Measurements from ENCODE around the gene COL4A4.

Gene COL4A4

DNA sequence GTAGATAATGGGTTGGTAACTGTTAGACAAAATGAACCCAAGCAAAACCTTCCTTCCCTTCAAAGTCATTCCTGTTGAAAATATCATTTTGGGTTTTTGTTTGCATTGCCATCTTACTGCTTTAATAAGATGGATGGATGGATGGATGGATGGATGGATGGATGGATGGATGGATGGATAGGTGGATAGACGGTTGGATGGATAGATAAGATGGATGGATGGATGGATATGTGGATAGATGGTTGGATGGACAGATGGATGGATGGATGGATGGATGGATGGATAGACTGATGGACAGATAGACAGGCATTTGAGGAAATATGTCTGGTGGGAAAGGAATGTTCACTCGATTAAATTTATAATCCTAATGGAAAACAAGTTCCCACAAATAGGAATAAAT is 133.2 kb downstream of the COL4A4 start:
- H3K27ac ChIP-seq, result no peak overlapping the region
- TF ChIP-seq, protein P1, sequence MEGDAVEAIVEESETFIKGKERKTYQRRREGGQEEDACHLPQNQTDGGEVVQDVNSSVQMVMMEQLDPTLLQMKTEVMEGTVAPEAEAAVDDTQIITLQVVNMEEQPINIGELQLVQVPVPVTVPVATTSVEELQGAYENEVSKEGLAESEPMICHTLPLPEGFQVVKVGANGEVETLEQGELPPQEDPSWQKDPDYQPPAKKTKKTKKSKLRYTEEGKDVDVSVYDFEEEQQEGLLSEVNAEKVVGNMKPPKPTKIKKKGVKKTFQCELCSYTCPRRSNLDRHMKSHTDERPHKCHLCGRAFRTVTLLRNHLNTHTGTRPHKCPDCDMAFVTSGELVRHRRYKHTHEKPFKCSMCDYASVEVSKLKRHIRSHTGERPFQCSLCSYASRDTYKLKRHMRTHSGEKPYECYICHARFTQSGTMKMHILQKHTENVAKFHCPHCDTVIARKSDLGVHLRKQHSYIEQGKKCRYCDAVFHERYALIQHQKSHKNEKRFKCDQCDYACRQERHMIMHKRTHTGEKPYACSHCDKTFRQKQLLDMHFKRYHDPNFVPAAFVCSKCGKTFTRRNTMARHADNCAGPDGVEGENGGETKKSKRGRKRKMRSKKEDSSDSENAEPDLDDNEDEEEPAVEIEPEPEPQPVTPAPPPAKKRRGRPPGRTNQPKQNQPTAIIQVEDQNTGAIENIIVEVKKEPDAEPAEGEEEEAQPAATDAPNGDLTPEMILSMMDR (IDR thresholded peaks at IDR 0.05), result no peak
- TF ChIP-seq ZFX (IDR thresholded peaks at IDR 0.05; ENCODE audit: borderline replicate concordance), result no peak

DNA sequence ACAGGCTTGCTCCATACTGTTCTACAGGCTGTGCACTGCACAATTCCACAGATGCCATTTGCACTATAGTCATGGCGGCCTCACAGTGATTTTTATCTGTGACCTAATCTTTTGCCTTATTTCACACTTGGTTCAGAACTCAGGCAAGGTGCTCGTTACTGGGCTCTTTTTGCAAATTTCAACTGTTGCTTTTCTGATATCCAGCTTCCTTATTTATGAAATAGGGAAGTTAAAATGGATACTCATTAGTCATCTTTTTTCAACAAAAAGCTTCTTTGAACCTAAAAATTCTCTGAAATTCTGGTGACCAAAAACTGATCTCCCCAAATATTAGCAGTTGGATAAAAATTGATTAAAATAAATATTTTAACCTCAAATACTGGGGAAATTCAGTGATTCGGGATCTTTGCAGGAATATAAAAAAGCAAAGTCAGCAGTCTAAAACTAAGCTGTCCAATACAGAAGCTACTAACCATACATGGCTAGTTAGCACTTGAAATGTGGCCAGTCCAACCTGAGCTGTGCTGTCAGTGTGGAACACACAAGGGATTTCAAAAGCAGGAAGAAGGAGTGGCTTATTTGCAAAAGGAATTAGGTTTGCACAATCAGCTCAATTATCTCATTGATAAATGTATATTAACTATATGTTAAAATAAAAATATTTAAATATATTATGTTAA is 134.4 kb downstream of the COL4A4 start:
- H3K27ac ChIP-seq, result no peak overlapping the region
- TF ChIP-seq ZFX (IDR thresholded peaks at IDR 0.05; ENCODE audit: borderline replicate concordance), result no peak
- TF ChIP-seq, protein P1 (IDR thresholded peaks at IDR 0.05), result no peak

DNA sequence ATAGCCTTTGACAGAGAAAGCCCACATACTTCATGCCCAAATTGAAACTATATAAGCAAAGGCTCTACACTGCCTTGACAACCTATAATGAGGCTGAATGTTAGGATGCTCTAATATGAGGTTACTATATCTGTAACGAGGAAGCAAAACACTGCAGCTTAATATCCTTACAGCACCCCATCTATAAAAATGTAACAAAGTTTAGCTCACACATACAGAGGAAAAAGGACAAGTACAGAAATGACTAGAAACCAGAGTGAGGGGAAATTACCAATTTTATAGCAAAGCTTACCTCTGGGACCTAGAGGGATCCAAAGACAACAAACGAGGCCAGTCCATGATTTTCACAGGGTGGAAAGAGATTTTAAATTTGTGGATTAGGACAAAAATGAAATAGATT is 138.5 kb downstream of the COL4A4 start:
- H3K27ac ChIP-seq, result no peak overlapping the region
- TF ChIP-seq, protein P1 (IDR thresholded peaks at IDR 0.05), result no peak
- no peak for TF ChIP-seq ZFX (IDR thresholded peaks at IDR 0.05; ENCODE audit: borderline replicate concordance)

DNA sequence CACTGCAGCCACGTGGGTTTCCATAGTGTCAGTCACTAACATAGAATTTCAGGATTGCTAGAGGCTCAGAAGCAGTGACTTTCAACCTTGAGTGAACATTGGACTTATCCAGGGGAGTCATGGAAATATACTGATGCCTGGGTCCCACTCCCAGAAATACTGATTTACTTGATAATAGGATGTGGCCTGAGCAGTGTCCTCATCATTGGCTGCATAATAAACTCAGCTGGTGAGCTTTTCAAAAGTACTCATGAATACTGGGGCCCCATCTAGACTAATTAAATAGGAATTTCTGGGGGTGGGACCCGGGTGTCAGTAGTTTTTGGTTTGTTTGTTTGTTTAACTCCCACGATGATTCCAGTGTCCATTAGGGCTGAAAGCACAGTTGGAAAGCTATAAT is 141.4 kb downstream of the COL4A4 start:
- H3K27ac ChIP-seq, result no peak overlapping the region
- TF ChIP-seq, protein P1 (IDR thresholded peaks at IDR 0.05), result no peak
- TF ChIP-seq ZFX (IDR thresholded peaks at IDR 0.05; ENCODE audit: borderline replicate concordance), result no peak

DNA sequence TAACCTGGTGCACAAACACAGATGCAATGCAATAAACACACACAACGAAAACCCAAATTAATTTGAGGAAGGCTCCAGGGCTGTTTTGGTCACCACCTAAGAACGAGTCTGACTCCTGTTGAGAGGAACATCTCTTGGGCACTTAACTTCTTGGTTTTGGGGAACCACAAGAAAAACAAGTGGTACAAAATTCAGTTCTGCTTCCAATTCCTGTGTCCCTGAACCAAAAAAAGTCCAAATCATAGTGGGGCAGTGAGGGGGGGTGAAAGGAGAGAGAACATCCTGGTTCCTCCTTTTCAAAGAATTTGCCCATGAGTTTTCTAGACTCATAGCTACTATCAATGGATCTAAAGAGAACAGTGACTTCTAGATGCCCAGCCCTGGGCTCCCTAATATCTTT is 143.6 kb downstream of the COL4A4 start:
- TF ChIP-seq, protein P1 (IDR thresholded peaks at IDR 0.05), result no peak
- no peak for TF ChIP-seq ZFX (IDR thresholded peaks at IDR 0.05; ENCODE audit: borderline replicate concordance)

DNA sequence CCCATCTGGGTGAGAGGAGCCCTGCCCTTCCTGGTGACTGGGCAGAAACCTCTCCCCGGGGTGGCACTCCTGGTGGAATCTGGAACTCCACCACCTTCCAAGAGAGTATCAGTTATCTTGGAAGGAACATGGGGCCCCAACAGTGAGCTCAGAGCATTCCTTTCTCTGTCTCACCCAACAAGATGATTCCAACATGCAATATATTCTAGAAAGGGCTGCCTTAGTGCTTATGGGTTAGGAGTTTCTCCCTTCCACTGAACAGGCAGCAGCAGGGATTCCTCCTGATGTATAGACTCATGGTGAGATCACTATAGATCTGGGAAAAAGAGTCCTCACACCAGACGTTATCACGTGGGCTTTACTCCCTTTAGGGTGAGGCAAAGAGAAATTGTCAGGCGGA is 147.1 kb downstream of the COL4A4 start:
- H3K27ac ChIP-seq, result no peak overlapping the region
- TF ChIP-seq, protein P1 (IDR thresholded peaks at IDR 0.05), result no peak
- TF ChIP-seq ZFX (IDR thresholded peaks at IDR 0.05; ENCODE audit: borderline replicate concordance), result no peak

More for the DNA sequence above, 143.6 kb downstream of the COL4A4 start:
- H3K27ac ChIP-seq, result no peak overlapping the region

DNA sequence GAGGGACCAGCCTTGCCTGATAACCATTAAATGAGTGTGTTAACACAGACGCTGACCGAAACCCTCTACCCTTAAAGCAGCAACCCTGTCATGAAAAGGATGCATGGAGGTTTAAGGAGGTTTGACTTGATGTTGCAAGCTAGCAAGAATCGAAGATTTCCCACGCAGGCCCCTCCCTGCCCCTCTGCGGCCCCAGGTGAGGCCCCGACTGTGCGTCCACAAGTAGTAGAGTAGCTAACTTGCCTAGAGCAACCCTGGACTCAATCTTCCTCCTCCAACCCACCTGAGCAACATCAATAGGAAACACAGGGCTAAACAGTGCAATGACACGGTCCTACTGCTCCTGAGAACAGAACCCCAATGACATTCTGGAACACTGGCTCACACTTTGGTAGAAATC is 150.1 kb downstream of the COL4A4 start:
- TF ChIP-seq, protein P1 (IDR thresholded peaks at IDR 0.05), result no peak
- TF ChIP-seq ZFX (IDR thresholded peaks at IDR 0.05; ENCODE audit: borderline replicate concordance), result no peak
- no peak overlapping the region for H3K27ac ChIP-seq
